HepG2 (cell line): ENCODE measurements around the gene RIMBP2.

ENCODE experiments used
- CTCF ChIP-seq: sonication (generic); formaldehyde crosslinking; IDR thresholded peaks from 2 replicates; pipeline ENCODE4 v1.5.0; 2020; ENCODE audit warnings: mild to moderate bottlenecking, missing genetic modification reagents, moderate library complexity
- DNMT1 ChIP-seq: sonication (generic); formaldehyde crosslinking; IDR thresholded peaks from 2 replicates; pipeline ENCODE4 v1.5.1; 2020; ENCODE audit warnings: mild to moderate bottlenecking, missing genetic modification reagents
- FOXP4 ChIP-seq: sonication (generic); formaldehyde crosslinking; IDR thresholded peaks from 2 replicates; pipeline ENCODE4 v1.4.0; 2020; ENCODE audit warnings: missing genetic modification reagents
- NFE2 ChIP-seq: sonication (generic); formaldehyde crosslinking; IDR thresholded peaks from 2 replicates; pipeline ENCODE4 v1.4.0; 2020; ENCODE audit warnings: missing genetic modification reagents
- PCBP2 ChIP-seq: fragments of 200-400 bp; formaldehyde crosslinking; optimal IDR thresholded peaks from 2 replicates; pipeline ENCODE3; 2018; ENCODE audit warnings: low read length, low read depth; ENCODE audit not compliant: poor library complexity, severe bottlenecking
- RBM39 ChIP-seq: fragments of 200-400 bp; formaldehyde crosslinking; IDR thresholded peaks from one replicate; pipeline ENCODE4 v1.6.1; 2018; ENCODE audit warnings: antibody characterized with exemption, mild to moderate bottlenecking, low read depth, low read length; ENCODE audit not compliant: poor library complexity, severe bottlenecking
- TBL1XR1 ChIP-seq: fragments of 150-350 bp; IDR thresholded peaks from 2 replicates; pipeline ENCODE4 v1.6.1; 2014; ENCODE audit warnings: borderline replicate concordance, low read length; ENCODE audit not compliant: partially characterized antibody
- TBP ChIP-seq: sonication (generic); formaldehyde crosslinking; IDR thresholded peaks from 2 replicates; pipeline ENCODE4 v1.5.0; 2020; ENCODE audit warnings: missing genetic modification reagents
- ZSCAN20 ChIP-seq: sonication (generic); formaldehyde crosslinking; IDR thresholded peaks from 2 replicates; pipeline ENCODE4 v1.4.0; 2020; ENCODE audit warnings: missing genetic modification reagents, mild to moderate bottlenecking, borderline replicate concordance
- TF ChIP-seq, protein P1 (sequence below): sonication (generic); formaldehyde crosslinking; IDR thresholded peaks from 2 replicates; pipeline ENCODE4 v1.8.0; 2022; ENCODE audit warnings: mild to moderate bottlenecking, missing genetic modification reagents; ENCODE audit not compliant: insufficient replicate concordance
- TF ChIP-seq, protein P2 (sequence below): sonication (generic); formaldehyde crosslinking; IDR thresholded peaks from 2 replicates; pipeline ENCODE4 v1.4.0; 2020; ENCODE audit warnings: missing genetic modification reagents

- TF ChIP-seq DNMT1 (CRISPR knock-in tag), result no peak
- TF ChIP-seq FOXP4 (CRISPR knock-in tag), result no peak
- no peak for TF ChIP-seq RBM39
- TF ChIP-seq CTCF (CRISPR knock-in tag), result no peak
- TF ChIP-seq NFE2 (CRISPR knock-in tag), result no peak
- no peak for TF ChIP-seq TBL1XR1
- TF ChIP-seq TBP (CRISPR knock-in tag), result no peak
- TF ChIP-seq ZSCAN20 (CRISPR knock-in tag), result no peak
- no peak for TF ChIP-seq PCBP2
- TF ChIP-seq, protein P1, sequence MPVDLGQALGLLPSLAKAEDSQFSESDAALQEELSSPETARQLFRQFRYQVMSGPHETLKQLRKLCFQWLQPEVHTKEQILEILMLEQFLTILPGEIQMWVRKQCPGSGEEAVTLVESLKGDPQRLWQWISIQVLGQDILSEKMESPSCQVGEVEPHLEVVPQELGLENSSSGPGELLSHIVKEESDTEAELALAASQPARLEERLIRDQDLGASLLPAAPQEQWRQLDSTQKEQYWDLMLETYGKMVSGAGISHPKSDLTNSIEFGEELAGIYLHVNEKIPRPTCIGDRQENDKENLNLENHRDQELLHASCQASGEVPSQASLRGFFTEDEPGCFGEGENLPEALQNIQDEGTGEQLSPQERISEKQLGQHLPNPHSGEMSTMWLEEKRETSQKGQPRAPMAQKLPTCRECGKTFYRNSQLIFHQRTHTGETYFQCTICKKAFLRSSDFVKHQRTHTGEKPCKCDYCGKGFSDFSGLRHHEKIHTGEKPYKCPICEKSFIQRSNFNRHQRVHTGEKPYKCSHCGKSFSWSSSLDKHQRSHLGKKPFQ (CRISPR knock-in tag), result no peak
- TF ChIP-seq, protein P2, sequence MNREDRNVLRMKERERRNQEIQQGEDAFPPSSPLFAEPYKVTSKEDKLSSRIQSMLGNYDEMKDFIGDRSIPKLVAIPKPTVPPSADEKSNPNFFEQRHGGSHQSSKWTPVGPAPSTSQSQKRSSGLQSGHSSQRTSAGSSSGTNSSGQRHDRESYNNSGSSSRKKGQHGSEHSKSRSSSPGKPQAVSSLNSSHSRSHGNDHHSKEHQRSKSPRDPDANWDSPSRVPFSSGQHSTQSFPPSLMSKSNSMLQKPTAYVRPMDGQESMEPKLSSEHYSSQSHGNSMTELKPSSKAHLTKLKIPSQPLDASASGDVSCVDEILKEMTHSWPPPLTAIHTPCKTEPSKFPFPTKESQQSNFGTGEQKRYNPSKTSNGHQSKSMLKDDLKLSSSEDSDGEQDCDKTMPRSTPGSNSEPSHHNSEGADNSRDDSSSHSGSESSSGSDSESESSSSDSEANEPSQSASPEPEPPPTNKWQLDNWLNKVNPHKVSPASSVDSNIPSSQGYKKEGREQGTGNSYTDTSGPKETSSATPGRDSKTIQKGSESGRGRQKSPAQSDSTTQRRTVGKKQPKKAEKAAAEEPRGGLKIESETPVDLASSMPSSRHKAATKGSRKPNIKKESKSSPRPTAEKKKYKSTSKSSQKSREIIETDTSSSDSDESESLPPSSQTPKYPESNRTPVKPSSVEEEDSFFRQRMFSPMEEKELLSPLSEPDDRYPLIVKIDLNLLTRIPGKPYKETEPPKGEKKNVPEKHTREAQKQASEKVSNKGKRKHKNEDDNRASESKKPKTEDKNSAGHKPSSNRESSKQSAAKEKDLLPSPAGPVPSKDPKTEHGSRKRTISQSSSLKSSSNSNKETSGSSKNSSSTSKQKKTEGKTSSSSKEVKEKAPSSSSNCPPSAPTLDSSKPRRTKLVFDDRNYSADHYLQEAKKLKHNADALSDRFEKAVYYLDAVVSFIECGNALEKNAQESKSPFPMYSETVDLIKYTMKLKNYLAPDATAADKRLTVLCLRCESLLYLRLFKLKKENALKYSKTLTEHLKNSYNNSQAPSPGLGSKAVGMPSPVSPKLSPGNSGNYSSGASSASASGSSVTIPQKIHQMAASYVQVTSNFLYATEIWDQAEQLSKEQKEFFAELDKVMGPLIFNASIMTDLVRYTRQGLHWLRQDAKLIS (CRISPR knock-in tag), result no peak
Observed at GRCh38 chr12:130710733-130711080, 5.4 kb downstream of the RIMBP2 start.
